GM12878 (cell line): Measurements from ENCODE around the gene RASGRF2. TPM values are rescaled to one million over a fixed set of nuclear protein-coding genes. Genes with fewer than 3 reads are reported as not detected.

Experiments used
- ATAC-seq: fragments of 200-7000 bp; cut with Tn5 transposase; 3 replicates; pipeline ENCODE4 v1.9.1; 2020; ENCODE audit warnings: mild to moderate bottlenecking, moderate library complexity
- BruUV-seq: library from RNA; stranded (reverse); fragments of 400-500 nt; replicated peaks from 2 replicates; lab custom pipeline; 2021; lab: Mats Ljungman, UMichigan
- CTCF ChIA-PET: fragments of 300-600 bp; sonication (Branson Sonifier 250); formaldehyde crosslinking; extraction: SDS; loops from one replicate; lab custom pipeline; 2021; ENCODE audit warnings: inconsistent platforms; lab: Yijun Ruan, JAX
- POLR2A ChIA-PET: fragments of 350-600 bp; formaldehyde crosslinking; extraction: SDS; loops from one replicate; lab custom pipeline; 2021; ENCODE audit warnings: inconsistent platforms; lab: Charles Lee
- RAD21 ChIA-PET: fragments of 300-600 bp; sonication (Branson Sonifier 250); formaldehyde crosslinking; loops from one replicate; lab custom pipeline; 2023; ENCODE audit warnings: antibody characterized with exemption; ENCODE audit not compliant: unreplicated experiment; lab: Charles Lee
- SMC1A ChIA-PET: fragments of 300-600 bp; sonication (Branson Sonifier 250); formaldehyde crosslinking; loops from one replicate; lab custom pipeline; 2023; ENCODE audit not compliant: unreplicated experiment, uncharacterized antibody; lab: Charles Lee
- DNase-seq: peaks from one replicate; pipeline ENCODE4 v3.0.0-alpha.2; 2011; ENCODE audit warnings: low read depth, low spot score
- FAIRE-seq: peaks from 3 replicates; lab custom pipeline; 2011; peaks lifted over from hg19 to GRCh38; lab: Jason Lieb, UNC
- H2AFZ ChIP-seq: 2 replicates; pipeline ENCODE4 v1.6.0; 2011; ENCODE audit warnings: low read depth, low read length, control low read depth; ENCODE audit not compliant: control insufficient read depth
- H3K27ac ChIP-seq: 2 replicates; pipeline ENCODE4 v1.5.1; 2011; ENCODE audit warnings: control low read depth; ENCODE audit not compliant: control insufficient read depth, insufficient read depth
- H3K27me3 ChIP-seq, 2 experiments: replicated peaks in 1 of 2; 2 replicates each; pipeline versions ENCODE4 v1.6.0 to v1.6.1; 2011; ENCODE audit warnings: low read length in 1 of 2; ENCODE audit not compliant: control insufficient read depth in 2 of 2, insufficient read depth in 2 of 2
- H3K36me3 ChIP-seq, 2 experiments: 2 replicates each; pipeline ENCODE4 v1.5.1; 2011; ENCODE audit warnings: low read length in 1 of 2; ENCODE audit not compliant: control insufficient read depth in 2 of 2, insufficient read depth in 2 of 2
- H3K4me1 ChIP-seq: 2 replicates; pipeline ENCODE4 v1.6.1; 2011; ENCODE audit warnings: mild to moderate bottlenecking, low read length, moderate library complexity, mixed read lengths; ENCODE audit not compliant: control insufficient read depth, insufficient read depth
- H3K4me2 ChIP-seq: 2 replicates; pipeline ENCODE4 v1.6.0; 2011; ENCODE audit warnings: control low read depth; ENCODE audit not compliant: control insufficient read depth, insufficient read depth
- H3K4me3 ChIP-seq: fragments of 200-600 bp; sonication (generic); 2 replicates; pipeline ENCODE4 v1.5.1; 2016
- H3K79me2 ChIP-seq: 2 replicates; pipeline ENCODE4 v1.6.0; 2011; ENCODE audit warnings: low read length; ENCODE audit not compliant: control insufficient read depth, insufficient read depth
- H3K9ac ChIP-seq: 2 replicates; pipeline ENCODE4 v1.8.0; 2011; ENCODE audit warnings: low read length, control low read depth, mixed read lengths; ENCODE audit not compliant: control insufficient read depth, insufficient read depth
- H3K9me3 ChIP-seq: replicated peaks from 3 replicates; pipeline ENCODE4 v1.5.1; 2011; ENCODE audit warnings: mild to moderate bottlenecking, low read length; ENCODE audit not compliant: control insufficient read depth, insufficient read depth
- H4K20me1 ChIP-seq: 2 replicates; pipeline ENCODE4 v1.6.0; 2011; ENCODE audit not compliant: control insufficient read depth, insufficient read depth
- EZH2 ChIP-seq: IDR thresholded peaks from 2 replicates; pipeline ENCODE4 v1.6.1; 2012; ENCODE audit warnings: low read depth, mild to moderate bottlenecking, control low read depth, inconsistent platforms, low read length, borderline replicate concordance; ENCODE audit not compliant: control insufficient read depth
- KAT2A ChIP-seq: conservative IDR thresholded peaks from 2 replicates; pipeline ENCODE4 v1.6.1; 2011; ENCODE audit warnings: low read depth, low read length; ENCODE audit not compliant: control insufficient read depth
- MYB ChIP-seq: fragments of 150-350 bp; IDR thresholded peaks from 2 replicates; pipeline ENCODE4 v1.6.1; 2014; ENCODE audit warnings: mild to moderate bottlenecking, low read depth, low read length, borderline replicate concordance
- NFYB ChIP-seq: IDR thresholded peaks from 2 replicates; pipeline ENCODE4 v1.6.1; 2011; ENCODE audit warnings: low read depth, mild to moderate bottlenecking, low read length, improper control_type of control experiment, moderate library complexity; ENCODE audit not compliant: insufficient read depth
- NKRF ChIP-seq: fragments of 450-650 bp; conservative IDR thresholded peaks from 2 replicates; pipeline ENCODE4 v1.6.1; 2017; ENCODE audit warnings: mild to moderate bottlenecking, moderate library complexity
- TBL1XR1 ChIP-seq: IDR thresholded peaks from 2 replicates; pipeline ENCODE4 v1.6.1; 2012; ENCODE audit warnings: low read depth, low read length, improper control_type of control experiment
- TCF12 ChIP-seq: IDR thresholded peaks from 2 replicates; pipeline ENCODE4 v1.6.1; 2011; ENCODE audit warnings: low read depth, mild to moderate bottlenecking, low read length
- ZNF274 ChIP-seq: IDR thresholded peaks from one replicate; pipeline ENCODE4 v1.8.0; 2011; ENCODE audit not compliant: insufficient read length, insufficient read depth
- WGBS: methylation state at CpG from one replicate; pipeline ENCODE4 v1.1.6; 2016; ENCODE audit warnings: low lambda C conversion rate; ENCODE audit not compliant: insufficient replicate concordance, insufficient coverage; ENCODE audit errors: missing lambda C conversion rate; 5-methylcytosine and 5-hydroxymethylcytosine counted together
- in situ Hi-C: fragments of 300-500 bp; cut with MboI; formaldehyde crosslinking; loops from 9 replicates; pipeline ENCODE4 v1.14.3; 2018; ENCODE audit warnings: mixed read lengths
- intact Hi-C: fragments of 100-400 bp; cut with micrococcal nuclease; formaldehyde crosslinking; loops from one replicate; pipeline ENCODE4 v1.14.2; 2022; ENCODE audit not compliant: unreplicated experiment
- polyA plus RNA-seq, 11 experiments: library from polyadenylated mRNA; depleted of rRNA in 4 of 11; unstranded in 6 of 11; stranded (reverse) in 5 of 11; fragments of >200 nt; fragmentation: Nextera tagmentation in 4 of 11; fragmentation: Illumina TruSeq in 1 of 11; extraction: Ambion mirVana in 4 of 11; extraction: Trizol in 1 of 11; gene quantifications; 1 replicate in 1 of 11; 2 replicates in 10 of 11; pipeline versions ENCODE4 v1.2.1 to v1.2.3, GENCODE V29; 2011 to 2016; ENCODE audit warnings: inconsistent platforms in 2 of 11, missing spikeins in 2 of 11, low read depth in 1 of 11
- total RNA-seq, 4 experiments: library from RNA; depleted of rRNA in 3 of 4; stranded (reverse); fragments of >200 nt in 3 of 4; fragmentation: Illumina TruSeq in 1 of 4; extraction: Trizol in 1 of 4; gene quantifications; 2 replicates each; pipeline versions ENCODE4 v1.2.1 to v1.2.3, GENCODE V29; 2013 to 2021

RASGRF2 gene
- total and polyA plus RNA-seq, 10 of the 15 experiments (the other 5 are each of a cell fraction or from before 2014, with no cell fraction given), result 0.05 to 0.24 (median 0.07) TPM

- ChIA-PET SMC1A (no interaction called here), POLR2A (no interaction called here), RAD21 (no interaction called here), CTCF (interaction anchor here (0.5 kb wide), 1 partner anchor 242 kb away, joined by 3 read pairs; no protein-coding TSS in a partner anchor)
- 64% methylated on average over 18 of the region's 18 CpGs for WGBS
- Histone ChIP-seq H3K79me2 (no peaks in the 10 kb centered on the region), H4K20me1 (no peaks in the 10 kb centered on the region), H2AFZ (no peak overlapping the region), H3K9me3 (no peaks in the 10 kb centered on the region; the same call in 2 of the 3 replicates), H3K4me1 (no peaks in the 10 kb centered on the region), H3K4me3 (no peak overlapping the region), H3K27ac (no peak overlapping the region), H3K27me3 (peaks cover 8 to 12% of the 10 kb centered on the region in 2 experiments), H3K36me3 (no peaks in the 10 kb centered on the region), H3K9ac (no peak overlapping the region), H3K4me2 (no peak overlapping the region)
- ATAC-seq (no peak), FAIRE-seq (no peak), DNase-seq (no peak)
- BruUV-seq, result no TSS peak
- TF ChIP-seq ZNF274 (no peak), EZH2 (0 out of 2 replicates have a peak, but pooled peaks have one; percentile 22)
- in situ Hi-C loops (no loop called here), intact Hi-C loops (no loop called here)
Measured at GRCh38 chr5:80961376-80962281, 1.5 kb downstream of the RASGRF2 start.

GRCh38 chr5:80962630-80963520 is 2.7 kb downstream of the RASGRF2 start:
- Histone ChIP-seq H3K4me1 (no peaks in the 10 kb centered on the region), H3K9ac (no peak overlapping the region), H2AFZ (no peak overlapping the region), H3K79me2 (no peaks in the 10 kb centered on the region), H3K27me3 (peaks cover 8 to 12% of the 10 kb centered on the region in 2 experiments; a peak in 3 of 4 replicates), H4K20me1 (no peaks in the 10 kb centered on the region), H3K4me3 (no peak overlapping the region), H3K36me3 (no peaks in the 10 kb centered on the region), H3K27ac (no peak overlapping the region), H3K9me3 (no peaks in the 10 kb centered on the region; the same call in 2 of the 3 replicates), H3K4me2 (no peak overlapping the region)
- ATAC-seq, result no peak
- in situ Hi-C loops (no loop called here), intact Hi-C loops (no loop called here)
- ChIA-PET RAD21 (no interaction called here), CTCF (interaction anchor here (1.1 kb wide), 1 partner anchor 11 kb away, joined by 3 read pairs; no protein-coding TSS in a partner anchor), SMC1A (interaction anchor here (0.6 kb wide), 1 partner anchor 480 kb away, joined by 5 read pairs; no protein-coding TSS in a partner anchor), POLR2A (no interaction called here)
- DNase-seq, result no peak
- FAIRE-seq, result no peak
- WGBS, result 39% methylated on average over 2 of the region's 2 CpGs
- no TSS peak for BruUV-seq
- TF ChIP-seq KAT2A (no peak), NKRF (no peak), NFYB (no peak), TCF12 (no peak), TBL1XR1 (no peak), MYB (no peak)
